ENCODE measurements around the gene GNA15.
"Not testable (repeated sequence)": the region's sequence is repeated elsewhere in the genome, so short reads cannot be mapped to it uniquely, and the experiment has no call there.

- TF ChIP-seq MYC (IDR thresholded peaks at IDR 0.05; ENCODE audit: low read depth, low read length); CTCF (IDR thresholded peaks at IDR 0.05; ENCODE audit: extremely low read depth in 1 of 2, insufficient read depth in 1 of 2, low read depth in 1 of 2, low read length in 2 of 2); EZH2 (IDR thresholded peaks at IDR 0.05; ENCODE audit: borderline replicate concordance, low read depth, low read length, severe bottlenecking); POLR2A (IDR thresholded peaks at IDR 0.05; ENCODE audit: low read depth, low read length); JUN (IDR thresholded peaks at IDR 0.05; ENCODE audit: borderline replicate concordance, insufficient read depth, insufficient read length, low read depth); MAX (IDR thresholded peaks at IDR 0.05; ENCODE audit: insufficient read depth, insufficient read length); POLR2AphosphoS5 (IDR thresholded peaks at IDR 0.05; ENCODE audit: insufficient read depth, low read depth, low read length); GATA2 (IDR thresholded peaks at IDR 0.05; ENCODE audit: insufficient read depth, insufficient read length, low read depth, low read length); FOS (IDR thresholded peaks at IDR 0.05; ENCODE audit: borderline replicate concordance, insufficient read depth, low read length): not testable (repeated sequence)
Measured at GRCh38 chr19:3154447-3154846, 18.6 kb downstream of the GNA15 start.

Data from endothelial cell of umbilical vein (primary cell).